Right kidney (tissue), 1 donor: ENCODE results near the gene MORN2.

Source experiments
- DNase-seq: peaks from one replicate; pipeline ENCODE4 v3.0.0-alpha.2; 2016

Gene MORN2

GRCh38 chr2:38887902-38888554 is 12.3 kb downstream of the MORN2 start:
- DNase-seq, result no peak

DNA sequence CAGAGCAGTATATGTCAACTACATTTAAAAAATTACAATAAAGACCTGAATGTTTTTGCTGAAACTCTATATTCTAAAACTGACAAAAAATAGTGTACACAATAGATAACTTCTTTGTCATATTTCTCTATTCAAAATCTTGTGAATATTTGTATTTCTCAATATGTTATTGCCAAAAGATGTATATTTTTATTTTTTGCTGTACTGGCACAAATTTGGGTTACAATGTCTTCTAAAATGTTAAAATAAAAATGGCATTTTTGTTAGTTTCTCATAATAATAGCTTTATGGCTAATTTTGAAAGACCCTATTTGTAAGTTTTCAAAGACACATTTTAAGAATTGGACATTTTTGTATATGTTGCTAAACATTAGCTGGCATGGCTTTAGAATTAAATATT is 13.3 kb downstream of the MORN2 start:
- DNase-seq, result no peak

DNA sequence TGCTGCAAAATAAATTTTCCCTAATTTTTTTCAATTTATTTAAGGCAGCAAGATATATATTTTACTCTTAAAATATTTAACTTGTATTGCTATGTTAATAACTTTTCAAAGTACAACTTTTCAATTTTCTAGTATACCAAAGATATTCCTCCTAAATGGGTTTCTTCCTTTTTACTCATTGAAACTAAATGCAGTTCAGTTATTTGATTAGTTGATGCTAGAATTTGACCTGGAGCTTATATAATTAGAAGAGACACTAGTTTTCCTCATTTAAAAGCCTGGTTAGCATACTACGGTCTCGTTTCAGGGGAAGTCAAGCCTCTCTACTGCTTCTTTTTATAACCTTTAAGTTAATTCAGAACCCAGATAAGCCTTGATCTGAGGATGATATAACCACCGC is 13.8 kb downstream of the MORN2 start, which contains the start of gene ARHGEF33:
Gene ARHGEF33, plus strand, starts transcription at position 301 of the 400 bp plus-strand sequence. CDS start 29,573 bp downstream, outside the sequence.
- DNase-seq, result no peak

DNA sequence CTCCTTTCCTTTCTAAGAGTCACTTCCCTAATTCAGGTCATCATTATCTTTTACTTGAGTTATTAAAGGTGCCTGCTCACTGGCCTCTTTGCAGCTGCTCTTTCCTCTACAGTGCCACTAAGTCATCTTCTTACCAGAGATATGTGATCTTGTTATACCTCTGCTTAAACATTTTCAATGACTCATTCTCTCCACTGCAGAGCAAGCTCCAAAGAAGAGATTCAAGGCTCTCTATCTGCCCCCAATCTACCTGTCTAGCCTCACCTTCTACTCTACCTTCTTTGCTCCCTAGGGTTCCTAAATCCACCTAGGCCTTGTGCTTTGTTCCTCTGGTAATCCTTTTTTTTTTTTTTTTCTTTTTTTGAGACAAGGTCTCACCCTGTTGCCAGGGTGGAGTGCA is 17.0 kb downstream of the MORN2 start:
- no peak for DNase-seq

GRCh38 chr2:38898256-38898655 is 22.5 kb downstream of the MORN2 start:
- DNase-seq, result no peak

DNA sequence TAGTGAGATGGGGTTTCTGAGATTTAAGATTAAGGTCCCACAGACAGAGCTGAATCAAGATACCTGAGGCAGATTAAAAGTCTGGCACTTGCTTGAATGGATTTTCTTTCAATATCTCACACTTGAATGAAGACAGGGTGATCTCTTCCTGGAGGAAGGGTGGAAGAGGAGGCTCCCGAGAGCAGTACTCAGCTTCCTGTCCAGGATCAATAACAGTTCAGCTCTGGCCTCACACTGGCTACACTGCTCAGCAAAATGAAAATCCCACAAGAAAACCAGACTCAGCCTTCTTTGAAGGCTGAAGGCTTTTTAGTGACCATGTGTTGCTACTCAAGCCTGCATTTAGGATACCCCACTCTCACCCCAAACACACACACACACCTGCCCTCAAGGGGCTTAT is 24.9 kb downstream of the MORN2 start:
- DNase-seq, result no peak

- DNase-seq, result no peak
Measured at GRCh38 chr2:38905251-38905650, 29.5 kb downstream of the MORN2 start.

GRCh38 chr2:38907242-38907641 is 31.5 kb downstream of the MORN2 start:
- DNase-seq, result no peak

- DNase-seq, result no peak
Measured at GRCh38 chr2:38907743-38908562, 32.2 kb downstream of the MORN2 start.

- no peak for DNase-seq
Measured at GRCh38 chr2:38909872-38910271, 34.1 kb downstream of the MORN2 start.

GRCh38 chr2:38911191-38911590 is 35.4 kb downstream of the MORN2 start:
- DNase-seq, result no peak

DNA sequence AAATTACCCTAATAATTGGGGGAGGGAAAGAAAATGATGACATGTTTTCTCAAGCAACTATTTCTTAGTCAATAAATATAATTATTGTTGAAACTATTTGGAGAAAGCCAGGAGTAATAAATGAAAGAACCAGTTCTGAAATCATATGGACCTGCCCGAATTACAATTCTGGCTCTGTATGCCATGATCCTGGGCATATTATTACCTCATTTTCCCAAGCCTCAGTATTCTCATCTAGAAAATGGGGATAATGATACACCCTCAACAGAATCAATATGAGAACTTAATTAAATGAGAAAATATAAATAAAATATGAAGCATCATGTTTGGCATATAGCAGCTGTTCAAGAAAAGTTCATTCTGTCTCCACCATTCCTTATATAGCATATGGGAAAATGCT is 36.8 kb downstream of the MORN2 start:
- no peak for DNase-seq

GRCh38 chr2:38922389-38922788 is 46.6 kb downstream of the MORN2 start:
- no peak for DNase-seq

- DNase-seq, result no peak
Measured at GRCh38 chr2:38922902-38923301, 47.1 kb downstream of the MORN2 start.

DNA sequence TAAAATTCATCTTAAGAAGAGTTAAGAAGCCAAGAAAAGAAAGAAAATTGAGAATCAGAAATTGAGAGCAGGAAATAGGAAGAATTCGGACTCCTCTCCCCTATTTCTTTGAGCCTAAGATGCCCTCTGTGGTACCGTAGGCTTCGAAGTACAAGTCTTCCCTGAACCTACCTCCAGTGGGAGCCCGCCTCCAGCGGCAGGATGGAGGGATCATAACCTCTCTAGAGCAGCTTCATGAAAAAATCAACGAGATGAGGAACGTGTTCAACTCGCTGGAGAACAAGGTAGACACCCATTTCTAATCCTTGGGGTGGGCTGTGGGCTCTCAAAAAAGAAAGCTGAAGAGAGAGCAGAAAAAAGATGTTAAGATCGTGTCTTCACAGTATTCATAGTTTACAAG is 50.2 kb downstream of the MORN2 start:
- no peak for DNase-seq

GRCh38 chr2:38930600-38930999 is 54.8 kb downstream of the MORN2 start:
- DNase-seq, result no peak
